Stomach (tissue), 9 donors: ENCODE data around the gene SSBP3. TPM values are rescaled to one million over a fixed set of nuclear protein-coding genes. Genes with fewer than 3 reads are reported as not detected.
A peak's percentile ranks its signal among the peaks of the same experiment; 100 is the strongest.

Experiments
- DNase-seq, 2 donors: peaks; one replicate each; pipeline versions ENCODE4 v3.0.0 to v3.0.0-alpha.2; 2013 to 2019
- H3K27ac ChIP-seq, 5 donors: fragments of 200-600 bp in 4 of 5; sonication (generic) in 4 of 5; one replicate each; pipeline ENCODE4 v1.5.1; 2013 to 2019; ENCODE audit warnings: mild to moderate bottlenecking in 1 of 5, moderate library complexity in 1 of 5
- H3K27me3 ChIP-seq, 3 donors: fragments of 200-600 bp; sonication (generic); one replicate each; pipeline ENCODE4 v1.5.1; 2017 to 2019; ENCODE audit warnings: mixed run types in 1 of 3
- H3K36me3 ChIP-seq, 4 donors: fragments of 200-600 bp; sonication (generic); 1 replicate in 3 of 4; 2 replicates in 1 of 4; pipeline ENCODE4 v1.5.1; 2016 to 2019
- H3K4me1 ChIP-seq, 4 donors: fragments of 200-600 bp; sonication (generic); one replicate each; pipeline ENCODE4 v1.5.1; 2016 to 2019
- H3K4me3 ChIP-seq, 4 donors: fragments of 200-600 bp; sonication (generic) in 3 of 4; one replicate each; pipeline ENCODE4 v1.5.1; 2016 to 2019; ENCODE audit warnings: mild to moderate bottlenecking in 1 of 4
- H3K9me3 ChIP-seq, 4 donors: fragments of 200-600 bp; sonication (generic); one replicate each; pipeline ENCODE4 v1.5.1; 2016 to 2019
- EP300 ChIP-seq: sonication (generic); formaldehyde crosslinking; IDR thresholded peaks from one replicate; pipeline ENCODE4 v1.6.1; 2017; ENCODE audit warnings: antibody characterized with exemption
- POLR2A ChIP-seq, 4 donors: fragments of 450-650 bp; IDR thresholded peaks; one replicate each; pipeline ENCODE4 v1.6.1; 2016; ENCODE audit warnings: antibody characterized with exemption in 4 of 4, control low read depth in 2 of 4, mild to moderate bottlenecking in 1 of 4, moderate library complexity in 1 of 4
- POLR2AphosphoS5 ChIP-seq, 3 donors: sonication (generic); formaldehyde crosslinking; IDR thresholded peaks; one replicate each; pipeline ENCODE4 v1.6.1; 2016; ENCODE audit warnings: antibody characterized with exemption in 3 of 3
- WGBS, 5 donors: extraction: QIAGEN DNeasy Blood & Tissue Kit in 3 of 5; methylation state at CpG; one replicate each; pipeline versions ENCODE4 v1.1.5 to v1.1.7; 2013 to 2018; 5-methylcytosine and 5-hydroxymethylcytosine counted together
- intact Hi-C: fragments of 100-400 bp; cut with DNase I; formaldehyde crosslinking; loops from one replicate; pipeline ENCODE4 v1.15.1; 2023; ENCODE audit warnings: low total_unique reads
- polyA plus RNA-seq, 3 donors: library from polyadenylated mRNA; stranded (reverse); fragments of 200-250 nt; gene quantifications; one replicate each; pipeline ENCODE4 v1.2.3, GENCODE V29; 2013
- total RNA-seq, 5 donors: library from RNA; depleted of rRNA; stranded (reverse); fragments of >200 nt; gene quantifications; one replicate each; pipeline versions ENCODE4 v1.1.0 to v1.2.3, GENCODE V29; 2014 to 2016
- TF ChIP-seq, protein P1 (sequence below), 7 experiments: fragments of 450-650 bp in 4 of 7; fragments of 200-600 bp in 3 of 7; sonication (generic) in 3 of 7; IDR thresholded peaks; one replicate each; pipeline ENCODE4 v1.5.1; 2016 to 2019; ENCODE audit warnings: antibody characterized with exemption in 7 of 7, control low read depth in 2 of 7, mild to moderate bottlenecking in 1 of 7
- donor health status: healthy with polysubstance abuse.
- donor health status: Bipolar disorder and iron deficiency.
- donor health status: healthy.

SSBP3 gene
- total and polyA plus RNA-seq, 8 donors = 4.3 to 100 (median 38.1) TPM

GRCh38 chr1:54378874-54379554, 27.2 kb downstream of the SSBP3 start:
- Histone ChIP-seq H3K9me3 (no peaks in the 10 kb centered on the region), H3K36me3 (peaks cover 0 to 24% (median 12%) of the 10 kb centered on the region in 4 donors), H3K27ac (peak overlapping the region; percentile 16 to 72 (median 56)), H3K27me3 (no peaks in the 10 kb centered on the region), H3K4me1 (peaks cover 53 to 98% (median 88%) of the 10 kb centered on the region in 4 donors), H3K4me3 (no peak overlapping the region)
- no peak for DNase-seq
- no peak for TF ChIP-seq POLR2A (IDR thresholded peaks at IDR 0.05)
- no peak for TF ChIP-seq POLR2AphosphoS5 (IDR thresholded peaks at IDR 0.05)
- TF ChIP-seq EP300 = no peak
- TF ChIP-seq, protein P1, sequence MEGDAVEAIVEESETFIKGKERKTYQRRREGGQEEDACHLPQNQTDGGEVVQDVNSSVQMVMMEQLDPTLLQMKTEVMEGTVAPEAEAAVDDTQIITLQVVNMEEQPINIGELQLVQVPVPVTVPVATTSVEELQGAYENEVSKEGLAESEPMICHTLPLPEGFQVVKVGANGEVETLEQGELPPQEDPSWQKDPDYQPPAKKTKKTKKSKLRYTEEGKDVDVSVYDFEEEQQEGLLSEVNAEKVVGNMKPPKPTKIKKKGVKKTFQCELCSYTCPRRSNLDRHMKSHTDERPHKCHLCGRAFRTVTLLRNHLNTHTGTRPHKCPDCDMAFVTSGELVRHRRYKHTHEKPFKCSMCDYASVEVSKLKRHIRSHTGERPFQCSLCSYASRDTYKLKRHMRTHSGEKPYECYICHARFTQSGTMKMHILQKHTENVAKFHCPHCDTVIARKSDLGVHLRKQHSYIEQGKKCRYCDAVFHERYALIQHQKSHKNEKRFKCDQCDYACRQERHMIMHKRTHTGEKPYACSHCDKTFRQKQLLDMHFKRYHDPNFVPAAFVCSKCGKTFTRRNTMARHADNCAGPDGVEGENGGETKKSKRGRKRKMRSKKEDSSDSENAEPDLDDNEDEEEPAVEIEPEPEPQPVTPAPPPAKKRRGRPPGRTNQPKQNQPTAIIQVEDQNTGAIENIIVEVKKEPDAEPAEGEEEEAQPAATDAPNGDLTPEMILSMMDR (IDR thresholded peaks at IDR 0.05) = no peak
- 51 to 68% (median 63%) methylated on average over 16 of the region's 16 CpGs for WGBS, 5 donors
- intact Hi-C loops = no loop called here

DNA sequence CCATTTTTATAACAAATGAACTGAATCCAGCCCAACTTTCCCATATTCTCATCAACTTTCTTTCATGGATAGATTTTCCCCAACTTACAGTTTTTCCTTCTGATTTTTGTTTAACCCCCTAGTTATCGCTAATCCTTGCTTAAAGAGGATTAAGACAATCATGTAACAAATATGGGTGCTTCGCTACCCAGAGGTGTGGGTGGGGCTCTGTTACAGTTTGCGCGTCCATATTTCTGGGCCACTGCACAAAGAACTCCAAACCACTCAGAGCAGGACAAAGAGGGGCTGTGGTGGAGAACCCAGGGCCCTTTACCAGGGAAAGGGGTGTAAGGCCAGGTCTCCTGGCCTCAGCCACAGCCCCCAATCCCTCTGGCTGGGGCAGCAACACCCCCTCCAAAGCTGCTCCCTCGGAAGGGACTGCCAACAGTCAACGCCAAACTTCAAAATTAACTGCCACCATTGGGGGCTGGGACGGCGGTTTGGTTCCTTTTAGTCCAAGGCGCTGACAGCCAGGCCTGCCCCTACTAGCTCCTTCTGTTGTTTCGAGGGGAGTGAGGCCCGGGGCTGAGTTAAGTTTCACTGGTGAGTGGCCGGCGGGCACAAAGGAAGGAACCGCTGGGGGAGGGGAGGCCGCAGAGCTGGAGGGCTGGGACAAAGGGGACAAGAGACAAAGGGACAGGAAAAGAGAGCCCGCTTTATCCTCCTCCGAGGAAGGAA, 27.9 kb downstream of the SSBP3 start:
- 60 to 71% (median 63%) methylated on average over 17 of the region's 17 CpGs for WGBS, 5 donors
- peak overlapping the region; percentile 16 to 72 (median 63) for H3K27ac ChIP-seq
- H3K4me3 ChIP-seq = no peak overlapping the region
- TF ChIP-seq EP300 (no peak), POLR2AphosphoS5 (IDR thresholded peaks at IDR 0.05) (no peak), POLR2A (IDR thresholded peaks at IDR 0.05) (no peak)
- TF ChIP-seq, protein P1 (IDR thresholded peaks at IDR 0.05) = no peak
- peaks cover 0 to 24% (median 12%) of the 10 kb centered on the region in 4 donors for H3K36me3 ChIP-seq
- DNase-seq = peak in 1 of 2 donors; percentile 57
- peaks cover 56 to 100% (median 92%) of the 10 kb centered on the region in 4 donors for H3K4me1 ChIP-seq
- intact Hi-C loops = no loop called here
- H3K9me3 ChIP-seq = no peaks in the 10 kb centered on the region
- no peaks in the 10 kb centered on the region for H3K27me3 ChIP-seq

DNA sequence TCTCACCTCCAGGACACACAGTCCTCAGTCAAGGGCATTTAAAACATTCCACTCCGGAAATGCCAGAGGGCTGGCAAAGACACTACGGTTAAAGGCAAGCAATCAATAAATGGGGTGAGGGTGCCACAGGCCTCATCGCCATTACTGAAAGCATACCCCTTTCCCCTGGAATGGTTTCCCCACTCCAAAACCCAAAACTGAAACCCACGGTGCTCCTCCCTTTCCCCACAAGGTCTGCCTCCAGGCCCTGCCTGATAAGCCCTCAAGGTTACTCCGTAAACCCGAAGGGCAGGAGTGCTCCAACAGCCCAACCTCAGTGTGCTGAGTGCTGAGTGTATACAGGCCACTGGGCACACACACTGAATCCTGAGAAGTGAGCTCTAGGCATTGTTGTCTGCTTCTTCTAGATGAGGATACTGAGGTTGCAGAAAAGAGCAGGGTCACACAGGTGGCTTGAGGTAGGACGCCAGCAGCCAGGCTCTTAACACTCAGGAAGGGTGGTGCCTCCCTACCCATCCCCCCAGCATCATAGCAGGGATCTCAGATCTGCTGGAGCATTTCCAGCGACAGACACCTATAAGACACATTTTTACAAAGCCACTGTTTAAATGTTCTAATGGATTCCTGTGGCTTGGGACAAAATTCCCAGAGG, 29.0 kb downstream of the SSBP3 start:
- DNase-seq = peak; percentile 61 to 63
- Histone ChIP-seq H3K36me3 (peaks cover 0 to 24% (median 12%) of the 10 kb centered on the region in 4 donors), H3K9me3 (no peaks in the 10 kb centered on the region), H3K4me3 (no peak overlapping the region), H3K27ac (peak overlapping the region; percentile 13 to 72 (median 56)), H3K4me1 (peaks cover 67 to 100% (median 92%) of the 10 kb centered on the region in 4 donors), H3K27me3 (no peaks in the 10 kb centered on the region)
- WGBS, 5 donors = 39 to 49% (median 44%) methylated on average over 8 of the region's 8 CpGs
- no peak for TF ChIP-seq EP300
- peak in 2 of 3 donors; percentile 5 to 39 for TF ChIP-seq POLR2AphosphoS5 (IDR thresholded peaks at IDR 0.05)
- intact Hi-C loops = no loop called here

GRCh38 chr1:54376430-54377039, 29.7 kb downstream of the SSBP3 start:
- Histone ChIP-seq H3K9me3 (no peaks in the 10 kb centered on the region), H3K27ac (peak overlapping the region; percentile 26 to 72 (median 56)), H3K4me3 (no peak overlapping the region), H3K4me1 (peaks cover 74 to 100% (median 93%) of the 10 kb centered on the region in 4 donors), H3K36me3 (peaks cover 0 to 17% (median 9%) of the 10 kb centered on the region in 4 donors), H3K27me3 (no peaks in the 10 kb centered on the region)
- 75 to 84% (median 78%) methylated on average over 7 of the region's 7 CpGs for WGBS, 5 donors
- no peak for TF ChIP-seq POLR2AphosphoS5 (IDR thresholded peaks at IDR 0.05)
- TF ChIP-seq POLR2A (IDR thresholded peaks at IDR 0.05) = no peak
- TF ChIP-seq, protein P1 (IDR thresholded peaks at IDR 0.05) = no peak
- no peak for TF ChIP-seq EP300
- intact Hi-C loops = no loop called here
- DNase-seq = no peak
